Transverse colon (tissue), 4 donors: ENCODE data around the gene CDK19. TPM values are rescaled to one million over a fixed set of nuclear protein-coding genes. Genes with fewer than 3 reads are reported as not detected.

Source experiments
- DNase-seq: peaks from one replicate; pipeline ENCODE4 v3.0.0-alpha.2; 2019
- H3K27ac ChIP-seq, 4 donors: fragments of 200-600 bp; sonication (generic); 2 replicates each; pipeline ENCODE4 v1.5.1; 2016 to 2018; ENCODE audit warnings: inconsistent platforms in 4 of 4
- H3K27me3 ChIP-seq: fragments of 200-600 bp; sonication (generic); 2 replicates; pipeline ENCODE4 v1.5.1; 2017; ENCODE audit warnings: inconsistent platforms
- H3K36me3 ChIP-seq, 4 donors: fragments of 200-600 bp; sonication (generic); 2 replicates each; pipeline ENCODE4 v1.5.1; 2017 to 2019; ENCODE audit warnings: inconsistent platforms in 4 of 4
- H3K4me1 ChIP-seq, 4 donors: fragments of 200-600 bp; sonication (generic); 2 replicates each; pipeline ENCODE4 v1.5.1; 2017 to 2020; ENCODE audit warnings: inconsistent platforms in 4 of 4
- H3K4me3 ChIP-seq, 4 donors: fragments of 200-600 bp; sonication (generic); 1 replicate in 1 of 4; 2 replicates in 3 of 4; pipeline versions ENCODE4 v1.5.1 to v1.6.1; 2017 to 2019; ENCODE audit warnings: inconsistent platforms in 4 of 4
- H3K9me3 ChIP-seq, 2 donors: fragments of 200-600 bp; sonication (generic); 2 replicates each; pipeline ENCODE4 v1.5.1; 2017 to 2019; ENCODE audit warnings: inconsistent platforms in 2 of 2
- EP300 ChIP-seq: sonication (generic); formaldehyde crosslinking; IDR thresholded peaks from one replicate; pipeline ENCODE4 v1.6.1; 2017; ENCODE audit warnings: antibody characterized with exemption, low read depth
- POLR2A ChIP-seq: fragments of 450-650 bp; IDR thresholded peaks from one replicate; pipeline ENCODE4 v1.6.1; 2016; ENCODE audit warnings: antibody characterized with exemption, mild to moderate bottlenecking, moderate library complexity
- POLR2AphosphoS5 ChIP-seq, 3 donors: sonication (generic); formaldehyde crosslinking; IDR thresholded peaks; one replicate each; pipeline ENCODE4 v1.6.1; 2016; ENCODE audit warnings: antibody characterized with exemption in 3 of 3
- WGBS, 2 donors: methylation state at CpG; one replicate each; pipeline ENCODE4 v1.1.5; 2018; ENCODE audit warnings: low coverage in 1 of 2; 5-methylcytosine and 5-hydroxymethylcytosine counted together
- in situ Hi-C, 4 donors: fragments of 200-750 bp; cut with MboI; loops; one replicate each; pipeline versions ENCODE4 v1.15.0 to v1.15.1; 2017; ENCODE audit warnings: low sequenced_read_pairs in 3 of 4, low pct_ligation_motif_present in 1 of 4, low pct_unique_long_range_greater_than_20kb in 1 of 4
- intact Hi-C: fragments of 100-400 bp; cut with DNase I; formaldehyde crosslinking; loops from one replicate; pipeline ENCODE4 v1.15.1; 2023; ENCODE audit warnings: low total_unique reads
- total RNA-seq, 4 donors: library from RNA; depleted of rRNA; stranded (reverse); fragments of >200 nt; gene quantifications; one replicate each; pipeline ENCODE4 v1.1.0, GENCODE V29; 2016
- TF ChIP-seq, protein P1 (sequence below), 5 experiments: fragments of 200-600 bp in 3 of 5; fragments of 450-650 bp in 2 of 5; sonication (generic) in 3 of 5; IDR thresholded peaks; 1 replicate in 2 of 5; 2 replicates in 3 of 5; pipeline ENCODE4 v1.5.1; 2016 to 2017; ENCODE audit warnings: antibody characterized with exemption in 5 of 5, inconsistent platforms in 3 of 5, mild to moderate bottlenecking in 2 of 5, moderate library complexity in 1 of 5

Gene CDK19
- total RNA-seq, 4 donors from 2014 or later: 7.0 to 18.6 (median 14.7) TPM

DNA sequence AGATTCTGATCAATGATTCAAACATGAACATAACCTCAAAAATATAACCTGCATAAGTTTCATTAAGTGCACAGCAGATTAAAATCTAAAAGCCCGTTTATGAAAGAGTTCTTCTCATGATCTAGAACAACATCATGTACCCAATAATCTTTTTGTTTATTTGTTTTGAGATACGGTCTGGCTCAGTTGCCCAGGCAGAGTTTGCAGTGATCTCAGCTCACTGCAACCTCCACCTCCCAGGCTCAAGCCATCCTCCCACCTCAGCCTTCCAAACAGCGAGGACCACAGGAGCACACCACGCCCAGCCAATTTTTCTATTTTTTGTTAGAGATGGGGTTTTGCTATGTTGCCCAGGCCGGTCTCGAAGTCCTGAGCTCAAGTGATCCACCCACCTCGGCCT is 149.7 kb downstream of the CDK19 start:
- H3K4me1 ChIP-seq: peaks cover 0 to 42% (median 22%) of the 10 kb centered on the region in 4 donors

DNA sequence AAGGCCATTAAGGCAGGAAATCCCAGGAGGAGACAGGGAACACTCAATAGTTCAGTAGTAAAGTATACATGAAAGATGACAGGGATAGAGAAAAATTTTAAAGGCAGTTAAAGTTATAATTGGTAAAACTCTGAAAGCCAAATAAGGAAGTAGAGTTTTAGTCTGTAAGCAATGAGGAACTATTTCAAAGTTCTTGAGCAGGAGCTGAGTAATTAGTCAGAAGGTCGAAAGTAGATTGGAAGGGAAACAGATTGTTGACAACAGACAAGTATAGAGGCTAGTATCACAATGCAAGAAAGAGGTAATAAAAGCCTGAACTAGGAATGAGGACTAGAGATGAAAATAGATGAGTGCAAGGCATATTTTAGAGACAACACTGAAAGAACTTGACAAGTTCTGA is 150.3 kb downstream of the CDK19 start:
- H3K36me3 ChIP-seq: no peaks in the 10 kb centered on the region
- peak overlapping the region; percentile 62 to 77 (median 64) for H3K27ac ChIP-seq
- intact Hi-C loops (no loop called here), in situ Hi-C loops (no loop called here)
- 31 to 36% methylated on average over 1 of the region's 1 CpG for WGBS, 2 donors
- peaks cover 0 to 42% (median 22%) of the 10 kb centered on the region in 4 donors for H3K4me1 ChIP-seq
- no peak overlapping the region for H3K4me3 ChIP-seq
- no peak for TF ChIP-seq POLR2A
- no peak for TF ChIP-seq EP300
- TF ChIP-seq, protein P1, sequence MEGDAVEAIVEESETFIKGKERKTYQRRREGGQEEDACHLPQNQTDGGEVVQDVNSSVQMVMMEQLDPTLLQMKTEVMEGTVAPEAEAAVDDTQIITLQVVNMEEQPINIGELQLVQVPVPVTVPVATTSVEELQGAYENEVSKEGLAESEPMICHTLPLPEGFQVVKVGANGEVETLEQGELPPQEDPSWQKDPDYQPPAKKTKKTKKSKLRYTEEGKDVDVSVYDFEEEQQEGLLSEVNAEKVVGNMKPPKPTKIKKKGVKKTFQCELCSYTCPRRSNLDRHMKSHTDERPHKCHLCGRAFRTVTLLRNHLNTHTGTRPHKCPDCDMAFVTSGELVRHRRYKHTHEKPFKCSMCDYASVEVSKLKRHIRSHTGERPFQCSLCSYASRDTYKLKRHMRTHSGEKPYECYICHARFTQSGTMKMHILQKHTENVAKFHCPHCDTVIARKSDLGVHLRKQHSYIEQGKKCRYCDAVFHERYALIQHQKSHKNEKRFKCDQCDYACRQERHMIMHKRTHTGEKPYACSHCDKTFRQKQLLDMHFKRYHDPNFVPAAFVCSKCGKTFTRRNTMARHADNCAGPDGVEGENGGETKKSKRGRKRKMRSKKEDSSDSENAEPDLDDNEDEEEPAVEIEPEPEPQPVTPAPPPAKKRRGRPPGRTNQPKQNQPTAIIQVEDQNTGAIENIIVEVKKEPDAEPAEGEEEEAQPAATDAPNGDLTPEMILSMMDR (IDR thresholded peaks at IDR 0.05): no peak
- TF ChIP-seq POLR2AphosphoS5 (IDR thresholded peaks at IDR 0.05): peak in 1 of 3 donors; percentile 34
- H3K27me3 ChIP-seq: no peaks in the 10 kb centered on the region
- no peaks in the 10 kb centered on the region for H3K9me3 ChIP-seq
- no peak for DNase-seq

More for the DNA sequence above, 149.7 kb downstream of the CDK19 start:
- 89 to 92% methylated on average over 5 to 7 of the region's 7 CpGs for WGBS, 2 donors
- in situ Hi-C loops (no loop called here), intact Hi-C loops (no loop called here)
- H3K4me3 ChIP-seq: no peak overlapping the region
- TF ChIP-seq POLR2AphosphoS5 (IDR thresholded peaks at IDR 0.05) (no peak), POLR2A (no peak), EP300 (no peak)
- TF ChIP-seq, protein P1 (IDR thresholded peaks at IDR 0.05): no peak
- no peak for DNase-seq
- H3K36me3 ChIP-seq: no peaks in the 10 kb centered on the region
- H3K27ac ChIP-seq: peak overlapping the region; percentile 36 to 77 (median 64)
- no peaks in the 10 kb centered on the region for H3K9me3 ChIP-seq
- no peaks in the 10 kb centered on the region for H3K27me3 ChIP-seq

DNA sequence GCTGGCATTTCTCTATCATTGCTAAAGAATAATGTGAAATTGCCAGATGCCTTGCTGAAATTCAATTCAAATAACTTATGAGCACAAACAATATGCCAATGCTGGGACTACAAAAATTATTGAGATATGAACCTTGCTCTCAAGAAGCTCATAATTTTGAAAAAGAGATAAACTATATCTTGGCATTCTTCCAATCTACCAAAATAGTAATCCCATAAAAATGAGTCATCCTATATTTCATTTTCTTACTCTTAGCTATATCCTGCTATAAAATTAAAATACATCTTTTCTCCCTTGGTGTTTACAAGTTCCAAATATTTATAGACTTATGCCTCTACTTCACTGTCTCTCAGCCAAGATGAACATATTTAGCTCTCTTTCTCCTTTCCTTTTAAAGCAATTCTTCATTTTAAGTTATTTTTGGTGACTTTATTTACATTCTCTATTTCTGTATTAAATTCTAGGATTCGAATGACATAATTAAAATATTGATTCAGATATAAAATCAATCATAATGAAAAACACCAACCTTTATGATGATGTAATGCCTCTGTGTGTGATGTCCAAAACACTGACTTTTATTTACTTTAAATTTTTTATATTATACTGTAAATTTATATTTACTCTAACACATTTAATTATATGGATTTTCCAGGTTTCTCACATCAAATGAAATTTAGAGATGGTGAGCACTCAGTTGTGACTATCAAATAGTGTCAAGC is 152.6 kb downstream of the CDK19 start:
- Histone ChIP-seq H3K27me3 (no peaks in the 10 kb centered on the region), H3K4me3 (no peak overlapping the region), H3K4me1 (peaks cover 0 to 44% (median 22%) of the 10 kb centered on the region in 4 donors), H3K36me3 (no peaks in the 10 kb centered on the region), H3K9me3 (no peaks in the 10 kb centered on the region), H3K27ac (no peak overlapping the region)
- intact Hi-C loops (no loop called here), in situ Hi-C loops (no loop called here)
- 35 to 57% methylated on average over 1 of the region's 1 CpG for WGBS, 2 donors
- DNase-seq: no peak
- no peak for TF ChIP-seq POLR2A
- TF ChIP-seq, protein P1 (IDR thresholded peaks at IDR 0.05): no peak
- TF ChIP-seq EP300: no peak
- no peak for TF ChIP-seq POLR2AphosphoS5 (IDR thresholded peaks at IDR 0.05)

DNA sequence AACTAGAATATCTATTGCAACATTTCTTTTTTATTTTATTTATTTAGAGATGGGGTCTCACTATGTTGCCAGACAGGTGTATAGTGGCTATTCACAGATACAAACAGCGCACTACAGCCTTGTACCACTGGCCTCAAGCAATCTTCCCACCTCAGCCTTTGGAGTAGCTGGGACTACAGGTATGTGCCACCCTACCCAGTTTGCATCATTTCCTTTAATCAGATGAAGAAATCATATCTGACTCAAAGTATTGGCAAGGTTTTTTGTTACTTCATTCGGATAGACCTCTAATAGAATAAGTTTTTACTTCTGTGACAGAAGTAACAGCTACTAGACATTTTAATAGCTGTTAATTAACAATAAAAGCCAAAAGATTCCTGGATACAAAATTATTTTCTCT is 153.9 kb downstream of the CDK19 start:
- no peak overlapping the region for H3K27ac ChIP-seq
- no peak overlapping the region for H3K4me3 ChIP-seq
- H3K36me3 ChIP-seq: no peaks in the 10 kb centered on the region
- DNase-seq: no peak
- intact Hi-C loops: no loop called here
- peaks cover 0 to 56% (median 26%) of the 10 kb centered on the region in 4 donors for H3K4me1 ChIP-seq
- H3K9me3 ChIP-seq: no peaks in the 10 kb centered on the region
- in situ Hi-C loops: no loop called here
- no peaks in the 10 kb centered on the region for H3K27me3 ChIP-seq
- WGBS, 2 donors: 95 to 100% methylated on average over 2 of the region's 2 CpGs
- TF ChIP-seq POLR2A (no peak), POLR2AphosphoS5 (IDR thresholded peaks at IDR 0.05) (no peak), EP300 (no peak)
